ENCODE data around the gene EFHC1. TPM values are rescaled to one million over a fixed set of nuclear protein-coding genes. Genes with fewer than 3 reads are reported as not detected.

The EFHC1 gene
- total RNA-seq, 2 donors from 2014 or later: 19.4 to 23.5 TPM

DNA sequence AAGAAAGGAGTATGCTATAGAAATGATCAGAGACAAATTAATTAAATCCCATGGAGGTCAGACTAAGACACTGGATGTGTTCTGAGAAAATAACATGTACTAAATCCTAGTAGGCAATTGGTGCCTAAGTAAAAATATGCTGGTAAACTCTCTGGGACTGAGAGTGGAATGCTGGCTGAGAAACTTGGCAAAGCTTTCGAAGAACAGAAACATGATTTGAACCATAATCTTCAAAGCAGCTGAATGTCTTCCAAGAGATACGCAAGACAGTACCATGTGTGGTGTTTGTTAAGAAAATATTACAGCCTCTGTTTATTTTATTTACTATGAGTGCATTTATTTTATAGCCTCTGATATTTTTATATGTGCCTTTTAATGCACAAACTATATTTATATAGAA is 55.2 kb downstream of the EFHC1 start:
- Histone ChIP-seq H3K4me1 (replicated peaks) (no peaks in the 10 kb centered on the region), H3K4me3 (no peak overlapping the region), H3K9me3 (no peaks in the 10 kb centered on the region), H3K27ac (no peak overlapping the region), H3K27me3 (replicated peaks; ENCODE audit: insufficient read depth) (no peaks in the 10 kb centered on the region), H3K36me3 (no peaks in the 10 kb centered on the region)
- TF ChIP-seq POLR2AphosphoS5 (IDR thresholded peaks at IDR 0.05) (no peak), POLR2A (IDR thresholded peaks at IDR 0.05) (no peak)
- TF ChIP-seq, protein P1, sequence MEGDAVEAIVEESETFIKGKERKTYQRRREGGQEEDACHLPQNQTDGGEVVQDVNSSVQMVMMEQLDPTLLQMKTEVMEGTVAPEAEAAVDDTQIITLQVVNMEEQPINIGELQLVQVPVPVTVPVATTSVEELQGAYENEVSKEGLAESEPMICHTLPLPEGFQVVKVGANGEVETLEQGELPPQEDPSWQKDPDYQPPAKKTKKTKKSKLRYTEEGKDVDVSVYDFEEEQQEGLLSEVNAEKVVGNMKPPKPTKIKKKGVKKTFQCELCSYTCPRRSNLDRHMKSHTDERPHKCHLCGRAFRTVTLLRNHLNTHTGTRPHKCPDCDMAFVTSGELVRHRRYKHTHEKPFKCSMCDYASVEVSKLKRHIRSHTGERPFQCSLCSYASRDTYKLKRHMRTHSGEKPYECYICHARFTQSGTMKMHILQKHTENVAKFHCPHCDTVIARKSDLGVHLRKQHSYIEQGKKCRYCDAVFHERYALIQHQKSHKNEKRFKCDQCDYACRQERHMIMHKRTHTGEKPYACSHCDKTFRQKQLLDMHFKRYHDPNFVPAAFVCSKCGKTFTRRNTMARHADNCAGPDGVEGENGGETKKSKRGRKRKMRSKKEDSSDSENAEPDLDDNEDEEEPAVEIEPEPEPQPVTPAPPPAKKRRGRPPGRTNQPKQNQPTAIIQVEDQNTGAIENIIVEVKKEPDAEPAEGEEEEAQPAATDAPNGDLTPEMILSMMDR (IDR thresholded peaks at IDR 0.05): no peak
- DNase-seq (ENCODE audit: low spot score): no peak
- intact Hi-C loops (cut with DNase I): no loop called here
- 42% methylated on average over 2 of the region's 2 CpGs for WGBS

GRCh38 chr6:52482903-52483670 is 62.9 kb downstream of the EFHC1 start:
- WGBS: 80% methylated on average over 7 of the region's 7 CpGs
- TF ChIP-seq, protein P1 (IDR thresholded peaks at IDR 0.05): no peak
- TF ChIP-seq POLR2A (IDR thresholded peaks at IDR 0.05): no peak
- no peak for TF ChIP-seq POLR2AphosphoS5 (IDR thresholded peaks at IDR 0.05)
- Histone ChIP-seq H3K27ac (no peak overlapping the region), H3K4me3 (no peak overlapping the region), H3K9me3 (no peaks in the 10 kb centered on the region), H3K36me3 (no peaks in the 10 kb centered on the region), H3K27me3 (replicated peaks; ENCODE audit: insufficient read depth) (no peaks in the 10 kb centered on the region), H3K4me1 (replicated peaks) (no peaks in the 10 kb centered on the region)
- intact Hi-C loops (cut with DNase I): no loop called here
- DNase-seq (ENCODE audit: low spot score): no peak

DNA sequence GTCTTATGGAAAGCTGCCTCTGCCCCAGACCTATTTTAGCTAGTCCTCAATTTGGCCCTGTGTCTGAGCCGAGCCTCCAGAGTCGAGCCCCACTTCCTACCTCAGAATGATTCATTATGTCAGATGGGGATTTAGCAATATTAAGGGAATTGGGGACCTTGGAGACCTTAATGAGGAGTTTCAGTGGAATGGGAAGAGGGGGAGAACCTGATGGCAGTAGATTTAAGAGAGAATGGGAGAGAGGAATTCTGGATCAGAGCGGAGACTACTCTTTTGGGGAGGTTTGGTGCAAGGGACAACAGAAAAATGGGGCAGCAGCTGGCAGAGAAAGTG is 63.5 kb downstream of the EFHC1 start:
- DNase-seq (ENCODE audit: low spot score): no peak
- Histone ChIP-seq H3K9me3 (no peaks in the 10 kb centered on the region), H3K4me1 (replicated peaks) (no peaks in the 10 kb centered on the region), H3K36me3 (no peaks in the 10 kb centered on the region), H3K27me3 (replicated peaks; ENCODE audit: insufficient read depth) (no peaks in the 10 kb centered on the region), H3K4me3 (no peak overlapping the region), H3K27ac (no peak overlapping the region)
- WGBS: 90% methylated on average over 3 of the region's 3 CpGs
- no peak for TF ChIP-seq POLR2A (IDR thresholded peaks at IDR 0.05)
- TF ChIP-seq, protein P1 (IDR thresholded peaks at IDR 0.05): no peak
- no peak for TF ChIP-seq POLR2AphosphoS5 (IDR thresholded peaks at IDR 0.05)
- intact Hi-C loops (cut with DNase I): no loop called here

GRCh38 chr6:52489881-52490280 is 69.7 kb downstream of the EFHC1 start:
- WGBS: 79% methylated on average over 5 of the region's 5 CpGs
- Histone ChIP-seq H3K27ac (no peak overlapping the region), H3K9me3 (no peaks in the 10 kb centered on the region), H3K4me3 (no peak overlapping the region), H3K27me3 (replicated peaks; ENCODE audit: insufficient read depth) (no peaks in the 10 kb centered on the region), H3K4me1 (replicated peaks) (no peaks in the 10 kb centered on the region), H3K36me3 (no peaks in the 10 kb centered on the region)
- intact Hi-C loops (cut with DNase I): loop anchor here (10.0 kb wide), 1 partner anchor 175 kb away; no protein-coding TSS in a partner anchor
- no peak for DNase-seq (ENCODE audit: low spot score)
- TF ChIP-seq POLR2A (IDR thresholded peaks at IDR 0.05): no peak
- TF ChIP-seq, protein P1 (IDR thresholded peaks at IDR 0.05): no peak
- no peak for TF ChIP-seq POLR2AphosphoS5 (IDR thresholded peaks at IDR 0.05)

Data from prostate gland (tissue), 2 donors.